ENCODE results near the gene APOA4. TPM values are rescaled to one million over a fixed set of nuclear protein-coding genes. Genes with fewer than 3 reads are reported as not detected.

Gene APOA4
- total and polyA plus RNA-seq, 2 of the 13 experiments (the other 11 are each of a cell fraction or from before 2014, with no cell fraction given), result 3.8 to 7.2 TPM

DNA sequence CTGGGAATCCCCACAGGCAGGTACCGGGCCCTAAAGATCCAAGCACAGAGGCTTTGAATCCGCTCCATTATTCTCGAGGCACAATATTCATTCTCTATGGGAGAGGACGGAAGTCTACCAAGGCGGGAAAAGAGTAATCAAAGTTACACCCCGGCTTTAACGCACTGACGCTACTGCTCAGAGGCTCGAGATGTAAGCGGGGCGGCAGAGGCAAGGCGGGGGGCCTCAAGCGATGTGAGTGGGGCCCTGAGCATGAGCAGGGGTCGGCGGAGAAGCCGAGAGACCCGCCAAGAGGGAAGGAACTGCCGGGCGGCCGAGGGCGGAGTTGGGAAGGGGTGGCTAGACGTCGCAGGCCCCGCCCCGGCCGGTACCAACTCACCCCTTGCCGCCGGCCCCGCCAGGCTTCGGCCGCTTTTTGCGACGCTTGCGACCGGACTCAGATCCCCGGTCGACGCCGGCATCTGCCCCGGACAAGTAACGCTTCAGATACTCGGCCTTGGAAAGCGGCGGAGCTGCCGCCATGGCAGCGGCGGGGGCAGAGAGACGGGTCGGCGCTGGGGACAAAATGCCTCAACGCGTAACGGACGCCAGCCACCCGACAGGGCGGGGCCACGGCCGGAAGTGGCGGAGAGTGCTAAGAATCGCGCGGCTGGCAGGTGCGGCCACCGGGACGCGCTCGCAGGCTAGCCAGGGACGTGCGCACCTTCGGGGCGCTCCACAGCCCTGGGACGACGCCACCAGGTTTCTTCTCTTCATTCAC lies 50.5 kb downstream of the APOA4 start, which contains the start of gene BUD13 (continued):
- TF ChIP-seq ZNF704 (CRISPR knock-in tag; IDR thresholded peaks at IDR 0.05; ENCODE audit: borderline replicate concordance), result no peak; the same call in 1 of the 2 replicates
- TF ChIP-seq TEAD3 (CRISPR knock-in tag; optimal IDR thresholded peaks at IDR 0.05; ENCODE audit: borderline replicate concordance), result peak; percentile 73
- no peak for TF ChIP-seq NONO (IDR thresholded peaks at IDR 0.05)
- peak; percentile 88 for TF ChIP-seq NONO (CRISPR knock-in tag; conservative IDR thresholded peaks at IDR 0.05)
- TF ChIP-seq ZNF615 (CRISPR knock-in tag; IDR thresholded peaks at IDR 0.05; ENCODE audit: borderline replicate concordance), result no peak
- no peak for TF ChIP-seq AFF4 (CRISPR knock-in tag; IDR thresholded peaks at IDR 0.05)
- TF ChIP-seq THAP11 (CRISPR knock-in tag; IDR thresholded peaks at IDR 0.05), result peak; percentile 92
- TF ChIP-seq ZNF160 (CRISPR knock-in tag; IDR thresholded peaks at IDR 0.05), result peak; percentile 87; the same call in 1 of the 2 replicates
- TF ChIP-seq, protein P1, sequence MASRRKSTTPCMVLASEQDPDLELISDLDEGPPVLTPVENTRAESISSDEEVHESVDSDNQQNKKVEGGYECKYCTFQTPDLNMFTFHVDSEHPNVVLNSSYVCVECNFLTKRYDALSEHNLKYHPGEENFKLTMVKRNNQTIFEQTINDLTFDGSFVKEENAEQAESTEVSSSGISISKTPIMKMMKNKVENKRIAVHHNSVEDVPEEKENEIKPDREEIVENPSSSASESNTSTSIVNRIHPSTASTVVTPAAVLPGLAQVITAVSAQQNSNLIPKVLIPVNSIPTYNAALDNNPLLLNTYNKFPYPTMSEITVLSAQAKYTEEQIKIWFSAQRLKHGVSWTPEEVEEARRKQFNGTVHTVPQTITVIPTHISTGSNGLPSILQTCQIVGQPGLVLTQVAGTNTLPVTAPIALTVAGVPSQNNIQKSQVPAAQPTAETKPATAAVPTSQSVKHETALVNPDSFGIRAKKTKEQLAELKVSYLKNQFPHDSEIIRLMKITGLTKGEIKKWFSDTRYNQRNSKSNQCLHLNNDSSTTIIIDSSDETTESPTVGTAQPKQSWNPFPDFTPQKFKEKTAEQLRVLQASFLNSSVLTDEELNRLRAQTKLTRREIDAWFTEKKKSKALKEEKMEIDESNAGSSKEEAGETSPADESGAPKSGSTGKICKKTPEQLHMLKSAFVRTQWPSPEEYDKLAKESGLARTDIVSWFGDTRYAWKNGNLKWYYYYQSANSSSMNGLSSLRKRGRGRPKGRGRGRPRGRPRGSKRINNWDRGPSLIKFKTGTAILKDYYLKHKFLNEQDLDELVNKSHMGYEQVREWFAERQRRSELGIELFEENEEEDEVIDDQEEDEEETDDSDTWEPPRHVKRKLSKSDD (CRISPR knock-in tag; IDR thresholded peaks at IDR 0.05; ENCODE audit: low read depth), result peak; percentile 84
- no peak for TF ChIP-seq ZNF737 (CRISPR knock-in tag; IDR thresholded peaks at IDR 0.05; ENCODE audit: borderline replicate concordance)
- TF ChIP-seq NFKBIZ (CRISPR knock-in tag; IDR thresholded peaks at IDR 0.05), result peak; percentile 79; the same call in 1 of the 2 replicates
- no peak for TF ChIP-seq SMARCC2 (IDR thresholded peaks at IDR 0.05)
- TF ChIP-seq BRD4 (CRISPR knock-in tag; IDR thresholded peaks at IDR 0.05), result peak; percentile 92
- no peak for TF ChIP-seq ZNF20 (CRISPR knock-in tag; IDR thresholded peaks at IDR 0.05)
- no peak for TF ChIP-seq SSRP1 (CRISPR knock-in tag; IDR thresholded peaks at IDR 0.05)
- TF ChIP-seq TCF7L2 (IDR thresholded peaks at IDR 0.05; ENCODE audit: low read depth, low read length), result no peak

All from HepG2 (cell line).